Stimulated activated naive CD4-positive, alpha-beta T cell treated with Interleukin-2 at 50 U/mL for 16 hours (primary cell): Measurements from ENCODE around the gene BRCA2.

Experiments
- DNase-seq: peaks from one replicate; lab custom pipeline; 2025; lab: John Stamatoyannopoulos, UW

BRCA2 gene

GRCh38 chr13:32315238-32316027 is at the start of gene BRCA2, which contains the start of gene ZAR1L:
Gene BRCA2 (plus strand): TSS chr13:32315508. CDS start chr13:32316461, 953 bp downstream.
Gene ZAR1L (minus strand): TSS chr13:32315363. CDS start chr13:32311925, 3,438 bp downstream.
- peak; percentile 88 for DNase-seq

- no peak for DNase-seq
These were observed 49.6 kb upstream of the BRCA2 start for GRCh38 chr13:32265726-32266125.

GRCh38 chr13:32266130-32266529 is 49.2 kb upstream of the BRCA2 start:
- no peak for DNase-seq

- no peak for DNase-seq
These were observed 47.4 kb upstream of the BRCA2 start for GRCh38 chr13:32267836-32268439.

GRCh38 chr13:32272021-32272683 is 43.2 kb upstream of the BRCA2 start:
- DNase-seq = no peak

- no peak for DNase-seq
These were observed 37.5 kb upstream of the BRCA2 start for GRCh38 chr13:32277839-32278238.

- DNase-seq = no peak
These were observed 36.9 kb upstream of the BRCA2 start for GRCh38 chr13:32278426-32278825.

- DNase-seq = no peak
These were observed 34.2 kb upstream of the BRCA2 start for GRCh38 chr13:32281096-32281495.

GRCh38 chr13:32282096-32282711 is 33.1 kb upstream of the BRCA2 start:
- no peak for DNase-seq

GRCh38 chr13:32284927-32285632 is 30.2 kb upstream of the BRCA2 start:
- DNase-seq = no peak

GRCh38 chr13:32285633-32285965 is 29.7 kb upstream of the BRCA2 start:
- no peak for DNase-seq

- no peak for DNase-seq
These were observed 18.1 kb upstream of the BRCA2 start for GRCh38 chr13:32297206-32297605.

GRCh38 chr13:32298695-32299094 is 16.6 kb upstream of the BRCA2 start:
- DNase-seq = no peak

- DNase-seq = no peak
These were observed 15.4 kb upstream of the BRCA2 start for GRCh38 chr13:32299893-32300292.

- no peak for DNase-seq
These were observed 14.9 kb upstream of the BRCA2 start for GRCh38 chr13:32300406-32300805.

- DNase-seq = no peak
These were observed 14.4 kb upstream of the BRCA2 start for GRCh38 chr13:32300920-32301319.

GRCh38 chr13:32302461-32302860 is 12.8 kb upstream of the BRCA2 start:
- DNase-seq = no peak

- no peak for DNase-seq
These were observed 9.7 kb upstream of the BRCA2 start for GRCh38 chr13:32305646-32306045.

- DNase-seq = no peak
These were observed 5.8 kb upstream of the BRCA2 start for GRCh38 chr13:32309312-32310133.

GRCh38 chr13:32310134-32310706 is 5.1 kb upstream of the BRCA2 start:
- no peak for DNase-seq
